Endothelial cell of umbilical vein (primary cell): ENCODE data around the gene GRK4. TPM values are rescaled to one million over a fixed set of nuclear protein-coding genes. Genes with fewer than 3 reads are reported as not detected.

ENCODE experiments used
- BruUV-seq: library from RNA; stranded (reverse); fragments of 400-500 nt; replicated peaks from 2 replicates; lab custom pipeline; 2021; lab: Mats Ljungman, UMichigan
- CTCF ChIA-PET: fragments of 300-600, 350-600 bp; sonication (Branson Sonifier 250); formaldehyde crosslinking; loops from one replicate; lab custom pipeline; 2021; ENCODE audit warnings: antibody characterized with exemption, inconsistent platforms; lab: Charles Lee
- POLR2A ChIA-PET: fragments of 300-600, 350-600 bp; sonication (Branson Sonifier 250); formaldehyde crosslinking; loops from one replicate; lab custom pipeline; 2021; ENCODE audit warnings: antibody characterized with exemption, inconsistent platforms; lab: Charles Lee
- DNase-seq: peaks from one replicate; pipeline ENCODE4 v3.0.0-alpha.2; 2011; ENCODE audit warnings: low read depth, low spot score
- FAIRE-seq: peaks from 2 replicates; lab custom pipeline; 2011; peaks lifted over from hg19 to GRCh38; lab: Jason Lieb, UNC
- H2AFZ ChIP-seq: 2 replicates; pipeline ENCODE4 v1.6.0; 2012; ENCODE audit warnings: low read depth, low read length, control low read depth, inconsistent platforms
- H3K27ac ChIP-seq: 2 replicates; pipeline ENCODE4 v1.5.1; 2011; ENCODE audit warnings: low read depth, mild to moderate bottlenecking, control low read depth, low read length, moderate library complexity; ENCODE audit not compliant: insufficient read depth
- H3K27me3 ChIP-seq, 2 experiments: 2 replicates each; pipeline versions ENCODE4 v1.6.0 to v1.6.1; 2011; ENCODE audit warnings: low read length in 2 of 2, mixed read lengths in 1 of 2; ENCODE audit not compliant: control insufficient read depth in 2 of 2, insufficient read depth in 2 of 2
- H3K36me3 ChIP-seq, 2 experiments: 2 replicates in 1 of 2; 3 replicates in 1 of 2; pipeline ENCODE4 v1.5.1; 2011; ENCODE audit warnings: low read length in 2 of 2, mild to moderate bottlenecking in 1 of 2, moderate library complexity in 1 of 2; ENCODE audit not compliant: control insufficient read depth in 2 of 2, insufficient read depth in 2 of 2; ENCODE audit errors: extremely low read depth in 1 of 2
- H3K4me1 ChIP-seq: 3 replicates; pipeline ENCODE4 v1.5.1; 2011; ENCODE audit warnings: mild to moderate bottlenecking, low read length; ENCODE audit not compliant: control insufficient read depth, insufficient read depth; ENCODE audit errors: extremely low read depth
- H3K4me2 ChIP-seq: 2 replicates; pipeline ENCODE4 v1.6.1; 2011; ENCODE audit warnings: low read length, control low read depth, mixed read lengths; ENCODE audit not compliant: insufficient read depth
- H3K4me3 ChIP-seq, 3 experiments: fragments of 200-600 bp in 1 of 3; sonication (generic), shearing (Covaris generic) in 1 of 3; replicated peaks in 1 of 3; 2 replicates each; pipeline ENCODE4 v1.5.1; 2011 to 2016; ENCODE audit warnings: control low read depth in 3 of 3, low read length in 3 of 3, mild to moderate bottlenecking in 2 of 3, inconsistent platforms in 1 of 3, low read depth in 1 of 3, moderate library complexity in 1 of 3; ENCODE audit not compliant: insufficient read depth in 1 of 3
- H3K79me2 ChIP-seq: 2 replicates; pipeline ENCODE4 v1.6.0; 2012; ENCODE audit warnings: low read length, inconsistent platforms; ENCODE audit not compliant: control insufficient read depth, insufficient read depth
- H3K9ac ChIP-seq: replicated peaks from 2 replicates; pipeline ENCODE3; 2011; ENCODE audit warnings: low read length, control low read depth; ENCODE audit not compliant: insufficient read depth; ENCODE audit errors: extremely low read depth
- H3K9me1 ChIP-seq: replicated peaks from 3 replicates; pipeline ENCODE4 v1.6.0; 2011; ENCODE audit warnings: mild to moderate bottlenecking, low read length; ENCODE audit not compliant: control insufficient read depth, insufficient read depth; ENCODE audit errors: extremely low read depth
- H3K9me3 ChIP-seq: replicated peaks from 2 replicates; pipeline ENCODE4 v1.5.1; 2012; ENCODE audit warnings: low read length, inconsistent platforms; ENCODE audit not compliant: control insufficient read depth, insufficient read depth
- H4K20me1 ChIP-seq: replicated peaks from 2 replicates; pipeline ENCODE3; 2011; ENCODE audit warnings: mild to moderate bottlenecking, low read length; ENCODE audit not compliant: control insufficient read depth, insufficient read depth; ENCODE audit errors: extremely low read depth
- CTCF ChIP-seq, 2 donors: IDR thresholded peaks; 1 replicate in 1 of 2; 2 replicates in 1 of 2; pipeline ENCODE4 v1.5.1; 2011; ENCODE audit warnings: low read length in 2 of 2, mild to moderate bottlenecking in 2 of 2, moderate library complexity in 2 of 2, control low read depth in 1 of 2, inconsistent platforms in 1 of 2, low read depth in 1 of 2; ENCODE audit not compliant: insufficient read depth in 1 of 2; ENCODE audit errors: extremely low read depth in 1 of 2
- EZH2 ChIP-seq: IDR thresholded peaks from 2 replicates; pipeline ENCODE4 v1.6.1; 2012; ENCODE audit warnings: borderline replicate concordance, low read depth, mild to moderate bottlenecking, moderate library complexity, low read length, inconsistent platforms; ENCODE audit not compliant: severe bottlenecking
- FOS ChIP-seq: IDR thresholded peaks from 2 replicates; pipeline ENCODE4 v1.6.1; 2011; ENCODE audit warnings: mild to moderate bottlenecking, low read length, moderate library complexity, borderline replicate concordance; ENCODE audit not compliant: insufficient read depth
- GATA2 ChIP-seq: IDR thresholded peaks from 2 replicates; pipeline ENCODE4 v1.7.0; 2011; ENCODE audit warnings: low read depth, mild to moderate bottlenecking, moderate library complexity, mixed read lengths, low read length; ENCODE audit not compliant: insufficient read length, insufficient read depth
- JUN ChIP-seq: IDR thresholded peaks from 2 replicates; pipeline ENCODE4 v1.6.1; 2011; ENCODE audit warnings: borderline replicate concordance, low read depth; ENCODE audit not compliant: insufficient read length, insufficient read depth
- MAX ChIP-seq: IDR thresholded peaks from 2 replicates; pipeline ENCODE4 v1.6.1; 2011; ENCODE audit not compliant: insufficient read depth, insufficient read length
- MYC ChIP-seq: IDR thresholded peaks from one replicate; pipeline ENCODE4 v1.6.1; 2011; ENCODE audit warnings: mild to moderate bottlenecking, low read depth, low read length
- POLR2A ChIP-seq: IDR thresholded peaks from 2 replicates; pipeline ENCODE4 v1.6.1; 2012; ENCODE audit warnings: low read depth, mild to moderate bottlenecking, control low read depth, low read length
- POLR2AphosphoS5 ChIP-seq: IDR thresholded peaks from 2 replicates; pipeline ENCODE4 v1.6.1; 2012; ENCODE audit warnings: low read depth, mild to moderate bottlenecking, control low read depth, low read length, moderate library complexity; ENCODE audit not compliant: insufficient read depth
- dilution Hi-C: fragments of 300-500 bp; cut with MboI; formaldehyde crosslinking; loops from one replicate; pipeline ENCODE4 v1.15.0; 2019; ENCODE audit warnings: low sequenced_read_pairs; ENCODE audit not compliant: extremely low pct_ligation_motif_present
- intact Hi-C: fragments of 100-400 bp; cut with micrococcal nuclease; formaldehyde crosslinking; loops from one replicate; pipeline ENCODE4 v1.10.0; 2022
- polyA plus RNA-seq, 4 experiments: library from polyadenylated mRNA; depleted of rRNA in 3 of 4; stranded (reverse) in 3 of 4; unstranded in 1 of 4; fragments of >200 nt; gene quantifications; 2 replicates each; pipeline versions ENCODE4 v1.2.1 to v1.2.3, GENCODE V29; 2011 to 2012; ENCODE audit warnings: missing spikeins in 1 of 4
- total RNA-seq: library from RNA; stranded (reverse); gene quantifications from 2 replicates; pipeline ENCODE4 v1.2.3, GENCODE V29; 2021

Gene GRK4
- total and polyA plus RNA-seq, 2 donors (not counting 3 experiments of a cell fraction or from before 2014, with no cell fraction given) = 3.1 to 6.3 TPM

GRCh38 chr4:2927016-2927695 lies 36.2 kb upstream of the GRK4 start:
- ChIA-PET CTCF (interaction anchor here (1.6 kb wide), 1 partner anchor 13 kb away, joined by 5 read pairs; no protein-coding TSS in a partner anchor), POLR2A (no interaction called here)
- Histone ChIP-seq H3K36me3 (peaks cover 9 to 61% of the 10 kb centered on the region in 2 experiments), H3K4me3 (no peak overlapping the region), H3K79me2 (peaks cover 2% of the 10 kb centered on the region), H4K20me1 (no peaks in the 10 kb centered on the region), H2AFZ (no peak overlapping the region), H3K27me3 (no peaks in the 10 kb centered on the region), H3K4me1 (peaks cover 10% of the 10 kb centered on the region), H3K9me3 (no peaks in the 10 kb centered on the region), H3K27ac (no peak overlapping the region), H3K4me2 (no peak overlapping the region), H3K9ac (no peak overlapping the region), H3K9me1 (no peaks in the 10 kb centered on the region)
- dilution Hi-C loops = no loop called here
- intact Hi-C loops = no loop called here
- DNase-seq (no peak), FAIRE-seq (no peak)
- TF ChIP-seq FOS (no peak), POLR2A (no peak), JUN (no peak), CTCF (IDR thresholded peaks at IDR 0.05; ENCODE audit: extremely low read depth in 1 of 2, insufficient read depth in 1 of 2, low read depth in 1 of 2, low read length in 2 of 2) (no peak), POLR2AphosphoS5 (no peak), MYC (no peak), EZH2 (no peak), GATA2 (no peak), MAX (no peak)
- BruUV-seq = no TSS peak
